ENCODE measurements around the gene LCAT. TPM values are rescaled to one million over a fixed set of nuclear protein-coding genes. Genes with fewer than 3 reads are reported as not detected.
A peak's percentile ranks its signal among the peaks of the same experiment; 100 is the strongest.

The LCAT gene
- polyA plus RNA-seq, 1 of the 3 experiments (the other 2 are of a cell fraction): 11.1 TPM

- Histone ChIP-seq H3K27me3 (ENCODE audit: insufficient read depth) (no peaks in the 10 kb centered on the region), H3K36me3 (replicated peaks in 1 of 2; ENCODE audit: control insufficient read depth in 1 of 2, insufficient read depth in 2 of 2, low read length in 1 of 2) (no peaks in the 10 kb centered on the region), H3K79me2 (ENCODE audit: insufficient read depth) (peaks cover 49% of the 10 kb centered on the region), H3K4me2 (peak within 1 kb of the TSS; percentile 93), H3K9ac (peak within 1 kb of the TSS; percentile 99), H2AFZ (ENCODE audit: low read depth) (peak within 1 kb of the TSS; percentile 82), H3K9me3 (no peaks in the 10 kb centered on the region), H3K27ac (ENCODE audit: low read depth in 2 of 2, low read length in 1 of 2) (peak within 1 kb of the TSS; percentile 68 to 69), H3K4me3 (ENCODE audit: low read depth in 2 of 2, low read length in 1 of 2) (peak within 1 kb of the TSS; percentile 80 to 97), H3F3A (replicated peaks; ENCODE audit: insufficient read depth) (no peaks in the 10 kb centered on the region), H4K20me1 (ENCODE audit: insufficient read depth) (peaks cover 5% of the 10 kb centered on the region; the same call in 1 of the 2 replicates), H3K4me1 (ENCODE audit: control insufficient read depth in 1 of 2, insufficient read depth in 2 of 2, low read depth in 1 of 2, low read length in 1 of 2) (peaks cover 10 to 11% of the 10 kb centered on the region in 2 experiments; a peak in 2 of 4 replicates), H3K9me2 (no peaks in the 10 kb centered on the region)
- 2% methylated on average over 21 of the region's 90 CpGs for WGBS (ENCODE audit: low lambda C conversion rate)
- peak; percentile 100 for DNase-seq
- POLR2A ChIA-PET: interaction anchor here (1.0 kb wide), 1 partner anchor 11 kb away, joined by 3 read pairs; no protein-coding TSS in a partner anchor
- CTCF ChIA-PET: interaction anchor here (0.9 to 22.4 kb wide), 10 partner anchors 9 to 148 kb away, joined by 3 to 564 read pairs (median 4); partner anchors contain the start of genes CTRL, LCAT, NRN1L and NUTF2
- TF ChIP-seq TAF1 (IDR thresholded peaks at IDR 0.05; ENCODE audit: borderline replicate concordance, low read depth, low read length) (peak; percentile 67), TCF12 (IDR thresholded peaks at IDR 0.05) (no peak), NFIC (IDR thresholded peaks at IDR 0.05; ENCODE audit: borderline replicate concordance) (no peak), ZBTB33 (IDR thresholded peaks at IDR 0.05; ENCODE audit: borderline replicate concordance, low read depth) (peak; percentile 72; the same call in 1 of the 2 replicates), FOXJ3 (CRISPR knock-in tag; IDR thresholded peaks at IDR 0.05) (no peak), POLR2AphosphoS5 (IDR thresholded peaks at IDR 0.05; ENCODE audit: low read depth, low read length) (peak; percentile 62), SIN3A (IDR thresholded peaks at IDR 0.05; ENCODE audit: borderline replicate concordance, low read depth, low read length) (peak; percentile 8; the same call in 1 of the 2 replicates), CHD2 (IDR thresholded peaks at IDR 0.05; ENCODE audit: low read length, partially characterized antibody) (peak; percentile 77), PBX3 (IDR thresholded peaks at IDR 0.05) (peak; percentile 99), MXI1 (IDR thresholded peaks at IDR 0.05; ENCODE audit: low read depth, low read length) (peak; percentile 55; the same call in 1 of the 2 replicates), USF2 (IDR thresholded peaks at IDR 0.05; ENCODE audit: borderline replicate concordance, low read depth, low read length) (no peak), RXRA (IDR thresholded peaks at IDR 0.05; ENCODE audit: borderline replicate concordance, low read depth) (no peak), YY1 (IDR thresholded peaks at IDR 0.05; ENCODE audit: low read depth) (peak; percentile 90), EP300 (IDR thresholded peaks at IDR 0.05; ENCODE audit: borderline replicate concordance in 1 of 2, low read depth in 1 of 2, low read length in 1 of 2) (peak in 1 of 2 experiments; percentile 53; a peak in 1 of 4 replicates)
Measured at GRCh38 chr16:67892899-67893742, 50.8 kb downstream of the LCAT start, which contains the start of gene PSKH1. PSKH1 (plus strand) TSS chr16:67893254; CDS start chr16:67908750, 15,496 bp downstream.

Measured in SK-N-SH (cell line).